IMR-90 (cell line): Measurements from ENCODE around the gene MSH3. TPM values are rescaled to one million over a fixed set of nuclear protein-coding genes. Genes with fewer than 3 reads are reported as not detected.

Experiments
- ATAC-seq: fragments of 200-7000 bp; cut with Tn5 transposase; 2 replicates; pipeline ENCODE4 v1.9.1; 2020; ENCODE audit warnings: low read depth, mild to moderate bottlenecking, moderate library complexity
- BruUV-seq: library from RNA; stranded (reverse); fragments of 400-500 nt; replicated peaks from 2 replicates; lab custom pipeline; 2021; lab: Mats Ljungman, UMichigan
- CTCF ChIA-PET: fragments of 300-600 bp; formaldehyde crosslinking; extraction: SDS; loops from one replicate; lab custom pipeline; 2021; ENCODE audit warnings: antibody characterized with exemption; lab: Yijun Ruan, JAX
- POLR2A ChIA-PET: fragments of 300-600 bp; sonication (Branson Sonifier 250); formaldehyde crosslinking; loops from one replicate; lab custom pipeline; 2022; ENCODE audit warnings: antibody characterized with exemption; ENCODE audit not compliant: unreplicated experiment; lab: Charles Lee
- DNase-seq: peaks from one replicate; pipeline ENCODE4 v3.0.0; 2013
- H2AFZ ChIP-seq: replicated peaks from 2 replicates; pipeline ENCODE3; 2013; ENCODE audit warnings: low read length, mild to moderate bottlenecking; ENCODE audit not compliant: poor library complexity
- H2AK5ac ChIP-seq: 2 replicates; pipeline ENCODE4 v1.6.1; 2013; ENCODE audit warnings: low read depth, low read length, inconsistent platforms
- H2AK9ac ChIP-seq: replicated peaks from 2 replicates; pipeline ENCODE3; 2013; ENCODE audit warnings: mild to moderate bottlenecking, low read depth, low read length, moderate library complexity; ENCODE audit not compliant: poor library complexity
- H2BK120ac ChIP-seq: 2 replicates; pipeline ENCODE4 v1.6.1; 2013; ENCODE audit warnings: low read depth, low read length, inconsistent platforms
- H2BK15ac ChIP-seq: 3 replicates; pipeline ENCODE4 v1.6.1; 2013; ENCODE audit warnings: low read depth, low read length, inconsistent platforms
- H2BK20ac ChIP-seq: 2 replicates; pipeline ENCODE4 v1.6.1; 2013; ENCODE audit warnings: low read depth, mild to moderate bottlenecking, inconsistent platforms, low read length, moderate library complexity
- H2BK5ac ChIP-seq: 2 replicates; pipeline ENCODE4 v1.6.1; 2013; ENCODE audit warnings: mild to moderate bottlenecking, low read depth, low read length, inconsistent platforms; ENCODE audit not compliant: poor library complexity, severe bottlenecking
- H3K14ac ChIP-seq: replicated peaks from 2 replicates; pipeline ENCODE4 v1.6.1; 2013; ENCODE audit warnings: low read depth, low read length, inconsistent platforms
- H3K18ac ChIP-seq: 2 replicates; pipeline ENCODE4 v1.6.1; 2013; ENCODE audit warnings: low read depth, low read length, control low read depth
- H3K23ac ChIP-seq: 2 replicates; pipeline ENCODE4 v1.6.1; 2013; ENCODE audit warnings: low read depth, low read length, inconsistent platforms
- H3K27ac ChIP-seq: 2 replicates; pipeline ENCODE4 v1.5.1; 2013; ENCODE audit warnings: mild to moderate bottlenecking, control low read depth, low read length; ENCODE audit not compliant: insufficient read depth
- H3K27me3 ChIP-seq: 2 replicates; pipeline ENCODE4 v1.6.1; 2013; ENCODE audit warnings: low read length; ENCODE audit not compliant: control insufficient read depth, insufficient read depth
- H3K36me3 ChIP-seq: 2 replicates; pipeline ENCODE4 v1.6.1; 2013; ENCODE audit warnings: low read length, mixed read lengths; ENCODE audit not compliant: control insufficient read depth, insufficient read depth
- H3K4ac ChIP-seq: 2 replicates; pipeline ENCODE4 v1.6.1; 2013; ENCODE audit warnings: low read depth, low read length, inconsistent platforms
- H3K4me1 ChIP-seq: 2 replicates; pipeline ENCODE4 v1.6.1; 2013; ENCODE audit warnings: low read length, mixed read lengths; ENCODE audit not compliant: control insufficient read depth, insufficient read depth
- H3K4me2 ChIP-seq: 2 replicates; pipeline ENCODE4 v1.6.1; 2013; ENCODE audit warnings: low read depth, mild to moderate bottlenecking, control low read depth, low read length, moderate library complexity
- H3K4me3 ChIP-seq: 2 replicates; pipeline ENCODE4 v1.5.1; 2013; ENCODE audit warnings: low read depth, mild to moderate bottlenecking, control low read depth, low read length, moderate library complexity; ENCODE audit not compliant: insufficient read depth
- H3K56ac ChIP-seq: 2 replicates; pipeline ENCODE4 v1.6.1; 2013; ENCODE audit warnings: low read length, inconsistent platforms; ENCODE audit not compliant: insufficient read depth; ENCODE audit errors: extremely low read depth
- H3K79me1 ChIP-seq, 2 experiments: 2 replicates each; pipeline ENCODE4 v1.6.1; 2013; ENCODE audit warnings: low read length in 2 of 2, inconsistent platforms in 1 of 2, low read depth in 1 of 2
- H3K9ac ChIP-seq: 2 replicates; pipeline ENCODE4 v1.6.1; 2013; ENCODE audit warnings: low read depth, low read length, control low read depth
- H3K9me1 ChIP-seq: 2 replicates; pipeline ENCODE4 v1.6.1; 2013; ENCODE audit warnings: low read length, inconsistent platforms; ENCODE audit not compliant: insufficient read depth
- H3K9me3 ChIP-seq: 2 replicates; pipeline ENCODE4 v1.6.1; 2013; ENCODE audit warnings: low read length; ENCODE audit not compliant: control insufficient read depth, insufficient read depth
- H4K20me1 ChIP-seq: 2 replicates; pipeline ENCODE4 v1.6.1; 2013; ENCODE audit warnings: low read length, inconsistent platforms; ENCODE audit not compliant: insufficient read depth
- H4K5ac ChIP-seq: 2 replicates; pipeline ENCODE4 v1.6.1; 2013; ENCODE audit warnings: mild to moderate bottlenecking, low read depth, low read length, control low read depth
- H4K8ac ChIP-seq, 2 experiments: 2 replicates each; pipeline ENCODE4 v1.6.1; 2013; ENCODE audit warnings: low read depth in 2 of 2, low read length in 2 of 2, control low read depth in 1 of 2, inconsistent platforms in 1 of 2
- H4K91ac ChIP-seq: 2 replicates; pipeline ENCODE4 v1.6.1; 2013; ENCODE audit warnings: low read depth, low read length, inconsistent platforms; ENCODE audit not compliant: insufficient read depth
- CEBPB ChIP-seq: IDR thresholded peaks from 2 replicates; pipeline ENCODE4 v1.6.1; 2012; ENCODE audit warnings: low read depth, low read length, improper control_type of control experiment
- CHD1 ChIP-seq: IDR thresholded peaks from 2 replicates; pipeline ENCODE4 v1.6.1; 2012; ENCODE audit warnings: low read depth, low read length, improper control_type of control experiment
- MAFK ChIP-seq: IDR thresholded peaks from 2 replicates; pipeline ENCODE4 v1.6.1; 2012; ENCODE audit warnings: low read depth, low read length, improper control_type of control experiment
- MXI1 ChIP-seq: IDR thresholded peaks from 2 replicates; pipeline ENCODE4 v1.6.1; 2012; ENCODE audit warnings: low read depth, mild to moderate bottlenecking, low read length, moderate library complexity, borderline replicate concordance
- RCOR1 ChIP-seq: IDR thresholded peaks from 2 replicates; pipeline ENCODE4 v1.6.1; 2012; ENCODE audit warnings: mild to moderate bottlenecking, low read length, improper control_type of control experiment; ENCODE audit not compliant: insufficient replicate concordance
- RFX5 ChIP-seq: IDR thresholded peaks from 2 replicates; pipeline ENCODE4 v1.8.0; 2012; ENCODE audit warnings: low read depth, mild to moderate bottlenecking, low read length, moderate library complexity
- WGBS, 2 experiments: methylation state at CpG; one replicate each; pipeline versions ENCODE4 v1.1.5 to v1.1.7; 2013; ENCODE audit warnings: missing lambda C conversion rate in 2 of 2; ENCODE audit not compliant: insufficient read length in 1 of 2; ENCODE audit errors: extremely low coverage in 2 of 2; 5-methylcytosine and 5-hydroxymethylcytosine counted together
- dilution Hi-C: fragments of 300-500 bp; cut with HindIII; formaldehyde crosslinking; loops from one replicate; pipeline ENCODE4 v1.14.3; 2018; ENCODE audit warnings: low sequenced_read_pairs; ENCODE audit not compliant: unreplicated experiment
- in situ Hi-C: fragments of 300-500 bp; cut with MboI; formaldehyde crosslinking; loops from 3 replicates; pipeline ENCODE4 v1.14.3; 2019; ENCODE audit warnings: low sequenced_read_pairs, inconsistent platforms, mixed read lengths
- intact Hi-C: fragments of 100-400 bp; cut with micrococcal nuclease; formaldehyde crosslinking; loops from 2 replicates; pipeline ENCODE4 v1.10.0; 2022
- polyA plus RNA-seq, 3 experiments: library from polyadenylated mRNA; depleted of rRNA; stranded (reverse); fragments of >200 nt; gene quantifications; 2 replicates each; pipeline ENCODE4 v1.2.3, GENCODE V29; 2012; ENCODE audit warnings: low replicate concordance in 1 of 3
- total RNA-seq: library from RNA; depleted of rRNA; stranded (reverse); fragments of >200 nt; gene quantifications from 2 replicates; pipeline ENCODE4 v1.2.3, GENCODE V29; 2012

The MSH3 gene
- total and polyA plus RNA-seq, 2 of the 4 experiments (the other 2 are of a cell fraction): 4.6 to 13.3 TPM

GRCh38 chr5:80707645-80708044, 53.2 kb downstream of the MSH3 start:
- Histone ChIP-seq H3K18ac (no peak overlapping the region), H3K4ac (0 out of 2 replicates have a peak overlapping the region, but pooled peaks have one; percentile 54), H4K91ac (no peak overlapping the region), H3K56ac (no peak overlapping the region), H2AK5ac (peak overlapping the region; percentile 85; the same call in 1 of the 2 replicates), H3K27ac (no peak overlapping the region), H4K8ac (0 out of 4 replicates have a peak overlapping the region, but pooled peaks of 1 of the 2 experiments have one; percentile 49), H2BK20ac (no peak overlapping the region), H3K79me1 (peaks cover 0 to 9% of the 10 kb centered on the region in 2 experiments; a peak in 3 of 4 replicates), H4K20me1 (no peaks in the 10 kb centered on the region), H3K9me1 (peaks cover 7% of the 10 kb centered on the region; the same call in 1 of the 2 replicates), H3K14ac (peak overlapping the region; percentile 69; the same call in 1 of the 2 replicates), H2AFZ (no peak overlapping the region), H2AK9ac (no peak overlapping the region), H3K27me3 (no peaks in the 10 kb centered on the region), H3K4me2 (no peak overlapping the region), H3K9ac (no peak overlapping the region), H3K4me3 (no peak overlapping the region), H2BK15ac (no peak overlapping the region), H3K4me1 (peaks cover 5% of the 10 kb centered on the region), H2BK120ac (no peak overlapping the region), H2BK5ac (peak overlapping the region; percentile 49), H4K5ac (no peak overlapping the region), H3K9me3 (no peaks in the 10 kb centered on the region), H3K23ac (no peak overlapping the region), H3K36me3 (peaks cover 5% of the 10 kb centered on the region)
- POLR2A ChIA-PET: no interaction called here
- in situ Hi-C loops (no loop called here), intact Hi-C loops (no loop called here), dilution Hi-C loops (no loop called here)
- WGBS, 2 experiments: no CpG with 5 or more reads among the region's 1 CpG
- TF ChIP-seq RCOR1 (no peak), RFX5 (no peak), MAFK (peak; percentile 30; the same call in 1 of the 2 replicates), CEBPB (no peak), MXI1 (no peak), CHD1 (no peak)
- no TSS peak for BruUV-seq
- DNase-seq (peak; percentile 56), ATAC-seq (peak; percentile 57)
- CTCF ChIA-PET: no interaction called here
